ENCODE data around the gene ERCC8. TPM values are rescaled to one million over a fixed set of nuclear protein-coding genes. Genes with fewer than 3 reads are reported as not detected.
"Not testable (repeated sequence)": the region's sequence is repeated elsewhere in the genome, so short reads cannot be mapped to it uniquely, and the experiment has no call there.

ERCC8 gene
- total RNA-seq, 1 donor from 2014 or later, result 15.3 TPM

DNA sequence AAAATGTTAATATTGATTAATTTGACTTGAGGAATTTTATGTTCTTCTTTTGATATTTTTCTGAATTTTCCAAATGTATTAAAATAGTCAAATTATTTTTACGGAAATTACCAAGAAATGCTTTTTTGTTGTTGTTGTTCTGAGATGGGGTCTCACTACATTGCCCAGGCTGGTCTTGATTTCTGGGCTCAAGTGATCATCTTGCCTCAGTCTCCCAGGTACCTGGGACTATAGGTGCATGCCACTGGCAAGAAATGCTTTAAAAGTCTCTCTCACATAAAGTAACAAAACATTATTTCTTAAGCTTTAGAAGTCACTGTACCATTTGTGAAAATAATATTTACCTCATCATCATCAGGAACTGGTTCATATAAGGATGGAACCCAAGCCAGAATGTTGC is 57.8 kb downstream of the ERCC8 start:
- Mint-ChIP-seq H3K27me3 (ENCODE audit: unreplicated experiment) (no peaks in the 10 kb centered on the region), H3K4me1 (ENCODE audit: unreplicated experiment) (no peaks in the 10 kb centered on the region), H3K4me3 (ENCODE audit: unreplicated experiment) (no peak overlapping the region), H3K9me3 (ENCODE audit: unreplicated experiment) (peaks cover under 1% of the 10 kb centered on the region), H3K27ac (ENCODE audit: unreplicated experiment) (no peak overlapping the region), H3K36me3 (ENCODE audit: low read depth, unreplicated experiment) (peaks cover 10% of the 10 kb centered on the region)
- DNase-seq (ENCODE audit: low spot score), result no peak
- no peak for TF ChIP-seq CTCF (IDR thresholded peaks at IDR 0.05; ENCODE audit: unreplicated experiment)

- DNase-seq (ENCODE audit: low spot score), result no peak
- Mint-ChIP-seq H3K9me3 (ENCODE audit: unreplicated experiment) (peaks cover 4% of the 10 kb centered on the region), H3K36me3 (ENCODE audit: low read depth, unreplicated experiment) (peaks cover 12% of the 10 kb centered on the region), H3K4me1 (ENCODE audit: unreplicated experiment) (no peaks in the 10 kb centered on the region), H3K4me3 (ENCODE audit: unreplicated experiment) (no peak overlapping the region), H3K27me3 (ENCODE audit: unreplicated experiment) (no peaks in the 10 kb centered on the region), H3K27ac (ENCODE audit: unreplicated experiment) (no peak overlapping the region)
- TF ChIP-seq CTCF (IDR thresholded peaks at IDR 0.05; ENCODE audit: unreplicated experiment), result no peak
Observed at GRCh38 chr5:60886158-60886557, 58.7 kb downstream of the ERCC8 start.

DNA sequence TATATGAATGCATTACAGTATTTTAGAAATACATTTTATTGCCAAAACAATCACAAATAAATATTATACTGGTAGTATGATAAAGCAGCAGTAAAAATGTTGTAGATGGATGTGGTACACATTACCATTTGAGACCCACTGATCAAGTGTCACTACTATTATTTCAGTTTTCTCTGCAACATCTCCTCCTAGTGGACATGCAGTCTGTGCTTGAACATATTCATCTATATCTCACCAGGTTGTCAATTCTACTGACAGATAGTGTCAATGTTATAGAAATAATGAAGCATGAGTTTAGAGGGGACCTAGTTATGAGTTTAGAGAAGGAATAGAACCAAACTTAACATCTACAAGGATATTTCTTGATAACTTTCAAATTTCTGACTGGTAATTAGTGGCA is 61.6 kb downstream of the ERCC8 start:
- Mint-ChIP-seq H3K4me3 (ENCODE audit: unreplicated experiment) (no peak overlapping the region), H3K9me3 (ENCODE audit: unreplicated experiment) (peaks cover 4% of the 10 kb centered on the region), H3K27ac (ENCODE audit: unreplicated experiment) (no peak overlapping the region), H3K4me1 (ENCODE audit: unreplicated experiment) (no peaks in the 10 kb centered on the region), H3K36me3 (ENCODE audit: low read depth, unreplicated experiment) (peaks cover 16% of the 10 kb centered on the region), H3K27me3 (ENCODE audit: unreplicated experiment) (no peaks in the 10 kb centered on the region)
- no peak for DNase-seq (ENCODE audit: low spot score)
- TF ChIP-seq CTCF (IDR thresholded peaks at IDR 0.05; ENCODE audit: unreplicated experiment), result peak; percentile 65

GRCh38 chr5:60872892-60873291 is 72.0 kb downstream of the ERCC8 start:
- Mint-ChIP-seq H3K9me3 (ENCODE audit: unreplicated experiment) (no peaks in the 10 kb centered on the region), H3K36me3 (ENCODE audit: low read depth, unreplicated experiment) (peaks cover 3% of the 10 kb centered on the region), H3K4me3 (ENCODE audit: unreplicated experiment) (no peak overlapping the region), H3K27me3 (ENCODE audit: unreplicated experiment) (peaks cover 2% of the 10 kb centered on the region), H3K4me1 (ENCODE audit: unreplicated experiment) (peaks cover 1% of the 10 kb centered on the region), H3K27ac (ENCODE audit: unreplicated experiment) (no peak overlapping the region)
- no peak for DNase-seq (ENCODE audit: low spot score)
- TF ChIP-seq CTCF (IDR thresholded peaks at IDR 0.05; ENCODE audit: unreplicated experiment), result no peak

DNA sequence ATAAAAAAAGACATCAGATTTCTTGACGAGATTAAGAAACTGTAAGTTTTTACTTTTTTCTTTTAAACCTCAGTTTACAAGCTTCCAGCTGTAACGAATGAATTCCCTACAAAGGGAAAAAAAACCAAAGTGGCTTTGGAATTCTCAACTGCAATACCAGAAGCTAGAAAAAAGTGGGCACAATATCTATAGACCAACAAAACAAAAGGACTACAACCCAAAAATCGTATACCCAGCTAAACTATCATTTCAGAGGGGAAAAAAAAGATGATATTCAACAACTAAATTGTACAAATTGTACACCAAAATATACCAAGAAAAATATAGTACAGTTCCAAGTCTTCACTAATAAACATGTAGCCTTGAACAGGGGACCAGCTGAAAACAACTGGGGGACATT is 74.0 kb downstream of the ERCC8 start:
- Mint-ChIP-seq H3K36me3 (ENCODE audit: low read depth, unreplicated experiment) (peaks cover 3% of the 10 kb centered on the region), H3K4me3 (ENCODE audit: unreplicated experiment) (no peak overlapping the region), H3K27me3 (ENCODE audit: unreplicated experiment) (peaks cover 2% of the 10 kb centered on the region), H3K4me1 (ENCODE audit: unreplicated experiment) (no peaks in the 10 kb centered on the region), H3K27ac (ENCODE audit: unreplicated experiment) (no peak overlapping the region), H3K9me3 (ENCODE audit: unreplicated experiment) (no peaks in the 10 kb centered on the region)
- no peak for TF ChIP-seq CTCF (IDR thresholded peaks at IDR 0.05; ENCODE audit: unreplicated experiment)
- no peak for DNase-seq (ENCODE audit: low spot score)

- H3K36me3 Mint-ChIP-seq (ENCODE audit: low read depth, unreplicated experiment); DNase-seq (ENCODE audit: low spot score); H3K9me3 Mint-ChIP-seq (ENCODE audit: unreplicated experiment); H3K27ac Mint-ChIP-seq (ENCODE audit: unreplicated experiment); H3K4me3 Mint-ChIP-seq (ENCODE audit: unreplicated experiment); H3K4me1 Mint-ChIP-seq (ENCODE audit: unreplicated experiment); H3K27me3 Mint-ChIP-seq (ENCODE audit: unreplicated experiment): not testable (repeated sequence)
Observed at GRCh38 chr5:60860572-60860971, 84.3 kb downstream of the ERCC8 start.

Measured in endothelial cell (in vitro differentiated cells).